ENCODE measurements around the gene PSMD8.
"Not testable (repeated sequence)": the region's sequence is repeated elsewhere in the genome, so short reads cannot be mapped to it uniquely, and the experiment has no call there.

Gene PSMD8

DNA sequence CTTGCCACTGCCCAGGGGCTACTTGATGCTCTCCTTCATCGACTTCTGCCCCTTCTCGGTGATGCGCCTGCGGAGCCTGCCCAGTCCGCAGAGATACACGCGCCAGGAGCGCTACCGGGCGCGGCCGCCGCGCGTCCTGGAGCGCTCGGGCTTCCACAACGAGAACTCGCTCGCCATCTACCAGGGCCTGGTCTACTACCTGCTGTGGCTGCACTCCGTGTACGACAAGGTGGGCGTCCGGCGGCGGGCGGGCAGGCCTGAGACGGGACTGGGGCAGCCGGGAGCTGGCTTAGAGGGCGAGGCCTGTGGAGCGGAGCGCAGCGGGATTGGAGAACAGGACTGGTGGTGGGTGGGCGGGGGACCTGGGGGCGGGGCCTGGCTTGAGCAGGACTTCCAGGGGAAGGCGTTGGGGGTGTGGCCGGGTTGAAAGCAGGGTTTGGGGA is 12.7 kb upstream of the PSMD8 start:
- peak overlapping the region; percentile 58 for H3K4me3 ChIP-seq (ENCODE audit: low read depth, low read length)
- DNase-seq (ENCODE audit: low read depth), result peak; percentile 38
- peak; percentile 38 for TF ChIP-seq CTCF (IDR thresholded peaks at IDR 0.05; ENCODE audit: low read depth, low read length, missing control alignments)

GRCh38 chr19:38362076-38362945 is 12.1 kb upstream of the PSMD8 start:
- DNase-seq (ENCODE audit: low read depth), result peak; percentile 13
- peak overlapping the region; percentile 58 for H3K4me3 ChIP-seq (ENCODE audit: low read depth, low read length)
- TF ChIP-seq CTCF (IDR thresholded peaks at IDR 0.05; ENCODE audit: low read depth, low read length, missing control alignments), result no peak

DNA sequence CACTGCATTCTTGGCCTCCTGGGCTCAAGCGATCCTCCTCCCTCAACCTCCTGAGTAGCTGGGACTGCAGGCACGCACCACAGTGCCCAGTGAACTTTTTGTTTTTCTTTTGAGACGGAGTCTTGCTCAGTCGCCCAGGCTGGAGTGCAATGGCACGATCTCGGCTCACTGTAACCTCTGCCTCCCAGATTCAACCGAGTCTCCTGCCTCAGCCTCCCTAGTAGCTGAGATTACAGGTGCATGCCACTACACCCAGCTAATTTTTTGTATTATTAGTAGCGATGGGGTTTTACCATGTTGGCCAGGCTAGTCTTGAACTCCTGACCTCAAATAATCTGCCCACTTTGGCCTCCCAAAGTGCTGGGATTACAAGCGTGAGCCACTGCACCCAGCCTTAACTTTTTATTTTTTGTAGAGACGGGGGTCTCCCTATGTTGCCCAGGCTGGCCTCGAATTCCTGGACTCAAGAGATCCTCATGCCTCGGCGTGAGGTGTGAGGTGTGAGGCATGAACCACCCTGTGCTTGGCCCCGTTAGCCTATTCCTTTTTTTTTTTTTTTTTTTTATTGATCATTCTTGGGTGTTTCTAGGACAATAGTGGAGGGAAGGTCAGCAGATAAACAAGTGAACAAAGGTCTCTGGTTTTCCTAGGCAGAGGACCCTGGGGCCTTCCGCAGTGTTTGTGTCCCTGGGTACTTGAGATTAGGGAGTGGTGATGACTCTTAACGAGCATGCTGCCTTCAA is 11.3 kb upstream of the PSMD8 start:
- not testable (repeated sequence) for H3K4me3 ChIP-seq (ENCODE audit: low read depth, low read length); DNase-seq (ENCODE audit: low read depth)

- no peak overlapping the region for H3K4me3 ChIP-seq (ENCODE audit: low read depth, low read length)
- DNase-seq (ENCODE audit: low read depth), result no peak
- TF ChIP-seq CTCF (IDR thresholded peaks at IDR 0.05; ENCODE audit: low read depth, low read length, missing control alignments), result no peak
Measured at GRCh38 chr19:38367041-38367440, 7.3 kb upstream of the PSMD8 start.

DNA sequence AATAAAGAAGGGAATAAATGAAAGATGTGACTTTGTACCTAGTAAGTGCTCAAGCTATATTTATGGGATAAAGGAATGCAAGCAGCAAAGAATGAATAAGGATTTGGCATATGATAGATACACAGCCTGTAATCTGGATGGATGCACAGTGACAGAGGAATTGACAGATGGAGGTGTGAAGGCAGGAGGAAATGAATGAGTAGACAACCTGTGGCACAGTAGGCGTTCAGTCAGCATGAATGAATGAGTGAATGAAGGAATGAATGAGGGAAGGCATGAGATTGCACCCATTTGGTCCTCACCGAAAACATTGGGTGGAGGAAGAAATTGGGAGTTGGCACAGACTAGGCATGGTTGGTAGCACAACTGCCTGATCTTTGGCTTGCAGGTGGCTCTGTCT is 4.8 kb upstream of the PSMD8 start:
- DNase-seq (ENCODE audit: low read depth), result no peak
- no peak for TF ChIP-seq CTCF (IDR thresholded peaks at IDR 0.05; ENCODE audit: low read depth, low read length, missing control alignments)
- no peak overlapping the region for H3K4me3 ChIP-seq (ENCODE audit: low read depth, low read length)

- TF ChIP-seq CTCF (IDR thresholded peaks at IDR 0.05; ENCODE audit: low read depth, low read length, missing control alignments), result no peak
- DNase-seq (ENCODE audit: low read depth), result no peak
- H3K4me3 ChIP-seq (ENCODE audit: low read depth, low read length), result no peak overlapping the region
Measured at GRCh38 chr19:38370299-38370698, 4.1 kb upstream of the PSMD8 start.

DNA sequence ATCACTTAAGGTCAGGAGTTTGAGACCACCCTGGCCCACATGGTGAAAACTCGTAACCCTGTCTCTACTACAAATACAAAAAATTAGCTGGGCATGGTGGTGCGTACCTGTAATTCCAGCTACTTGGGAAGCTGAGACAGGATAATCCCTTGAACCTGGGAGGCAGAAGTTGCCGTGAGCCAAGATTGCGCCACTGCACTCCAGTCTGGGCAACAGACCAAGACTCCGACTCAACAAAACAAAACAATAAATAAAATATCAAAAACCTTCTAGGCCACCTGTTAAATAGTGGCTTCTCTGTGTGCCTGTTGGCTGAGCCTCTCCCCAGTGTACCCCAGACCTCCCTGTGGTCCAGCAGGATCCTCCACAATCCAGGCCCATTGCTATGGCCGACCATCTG is 3.3 kb upstream of the PSMD8 start:
- H3K4me3 ChIP-seq (ENCODE audit: low read depth, low read length), result no peak overlapping the region
- TF ChIP-seq CTCF (IDR thresholded peaks at IDR 0.05; ENCODE audit: low read depth, low read length, missing control alignments), result no peak
- DNase-seq (ENCODE audit: low read depth), result no peak
